Stimulated activated CD8-positive, alpha-beta memory T cell treated with anti-CD3 and anti-CD28 coated beads, Interleukin-7, amount 100 ng/mL, for 48 hours (primary cell): ENCODE results near the gene MEGF8.

ENCODE experiments used
- DNase-seq, 2 donors: peaks; one replicate each; pipeline ENCODE4 v3.0.0-alpha.2; 2020; ENCODE audit warnings: low read depth in 1 of 2; ENCODE audit errors: extremely low read depth in 1 of 2

MEGF8 gene

GRCh38 chr19:42325308-42325895 is at the start of gene MEGF8:
TSS of gene MEGF8 (plus strand) at chr19:42325635. CDS start at chr19:42326244, 609 bp downstream.
- peak; percentile 97 for DNase-seq

GRCh38 chr19:42276284-42276683 is 49.2 kb upstream of the MEGF8 start:
- DNase-seq, result no peak

GRCh38 chr19:42276821-42277220 is 48.6 kb upstream of the MEGF8 start:
- peak in 1 of 2 donors; percentile 27 for DNase-seq

GRCh38 chr19:42277821-42278451 is 47.5 kb upstream of the MEGF8 start:
- DNase-seq, result no peak

- DNase-seq, result no peak
These were observed 46.8 kb upstream of the MEGF8 start for GRCh38 chr19:42278452-42279154.

- DNase-seq, result no peak
These were observed 46.1 kb upstream of the MEGF8 start for GRCh38 chr19:42279155-42279901.

- DNase-seq, result peak; percentile 80 to 90
These were observed 45.3 kb upstream of the MEGF8 start for GRCh38 chr19:42279902-42280814.

GRCh38 chr19:42280815-42281145 is 44.7 kb upstream of the MEGF8 start:
- DNase-seq, result no peak

- no peak for DNase-seq
These were observed 44.1 kb upstream of the MEGF8 start for GRCh38 chr19:42281146-42281826.

- DNase-seq, result no peak
These were observed 43.3 kb upstream of the MEGF8 start for GRCh38 chr19:42281827-42282762.

GRCh38 chr19:42282819-42283187 is 42.6 kb upstream of the MEGF8 start:
- no peak for DNase-seq

GRCh38 chr19:42283188-42284065 is 42.0 kb upstream of the MEGF8 start:
- peak; percentile 91 to 92 for DNase-seq

GRCh38 chr19:42284066-42284501 is 41.4 kb upstream of the MEGF8 start:
- peak in 1 of 2 donors; percentile 63 for DNase-seq

GRCh38 chr19:42284591-42285341 is 40.7 kb upstream of the MEGF8 start:
- DNase-seq, result no peak

GRCh38 chr19:42285541-42285941 is 39.9 kb upstream of the MEGF8 start:
- no peak for DNase-seq

- DNase-seq, result no peak
These were observed 39.5 kb upstream of the MEGF8 start for GRCh38 chr19:42285988-42286348.

- DNase-seq, result no peak
These were observed 39.0 kb upstream of the MEGF8 start for GRCh38 chr19:42286349-42287016.
